ENCODE results near the gene DRG1.
"Not testable (repeated sequence)": the region's sequence is repeated elsewhere in the genome, so short reads cannot be mapped to it uniquely, and the experiment has no call there.

Gene DRG1, protein sequence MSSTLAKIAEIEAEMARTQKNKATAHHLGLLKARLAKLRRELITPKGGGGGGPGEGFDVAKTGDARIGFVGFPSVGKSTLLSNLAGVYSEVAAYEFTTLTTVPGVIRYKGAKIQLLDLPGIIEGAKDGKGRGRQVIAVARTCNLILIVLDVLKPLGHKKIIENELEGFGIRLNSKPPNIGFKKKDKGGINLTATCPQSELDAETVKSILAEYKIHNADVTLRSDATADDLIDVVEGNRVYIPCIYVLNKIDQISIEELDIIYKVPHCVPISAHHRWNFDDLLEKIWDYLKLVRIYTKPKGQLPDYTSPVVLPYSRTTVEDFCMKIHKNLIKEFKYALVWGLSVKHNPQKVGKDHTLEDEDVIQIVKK
- 32.5 reads per million, percentile 58 among the genes with 10 or more reads in this experiment for total RNA-seq

DNA sequence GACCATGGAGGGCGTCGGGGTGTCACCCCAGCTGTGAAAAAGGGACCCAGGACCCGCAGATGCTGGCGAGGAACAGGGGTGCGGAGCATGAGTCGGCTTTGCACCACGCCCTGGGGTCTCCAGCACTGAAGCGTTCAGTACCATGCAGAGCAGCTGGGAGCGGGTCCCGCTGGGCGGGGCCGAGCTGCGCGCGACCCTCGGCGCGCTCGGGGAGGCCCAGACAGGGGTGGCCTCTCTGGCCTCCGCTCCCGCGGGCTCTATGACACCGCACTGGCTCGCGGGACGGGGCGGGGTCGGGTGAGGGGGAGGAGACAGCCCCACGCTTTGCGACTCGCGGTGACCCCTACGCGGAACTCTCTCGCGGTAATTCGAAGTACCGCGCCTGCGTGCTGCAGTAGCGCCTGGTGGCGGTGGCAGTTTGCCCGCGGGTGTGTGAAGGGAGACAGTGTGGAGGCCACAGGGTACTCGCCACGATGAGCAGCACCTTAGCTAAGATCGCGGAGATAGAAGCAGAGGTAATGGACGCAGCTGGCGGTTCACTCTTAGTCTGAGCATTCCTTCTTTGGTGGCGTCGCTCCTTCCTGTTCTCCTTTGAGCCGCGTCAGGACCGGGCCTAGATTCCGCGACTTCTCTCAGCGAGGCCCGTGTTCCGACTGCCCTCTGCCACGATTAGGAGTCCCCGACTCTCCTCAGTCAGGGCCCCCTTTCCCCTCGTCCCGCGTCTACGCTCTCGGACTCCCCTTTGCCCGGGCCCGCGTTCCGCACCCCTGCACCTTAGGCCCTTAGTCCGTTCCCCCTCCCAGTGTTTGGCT, at the start of gene DRG1:
Gene DRG1 (plus strand): TSS at position 394 of the 812 bp plus-strand sequence. CDS start 80 bp downstream, at position 474.
- DNase-seq: peak; percentile 93

DNA sequence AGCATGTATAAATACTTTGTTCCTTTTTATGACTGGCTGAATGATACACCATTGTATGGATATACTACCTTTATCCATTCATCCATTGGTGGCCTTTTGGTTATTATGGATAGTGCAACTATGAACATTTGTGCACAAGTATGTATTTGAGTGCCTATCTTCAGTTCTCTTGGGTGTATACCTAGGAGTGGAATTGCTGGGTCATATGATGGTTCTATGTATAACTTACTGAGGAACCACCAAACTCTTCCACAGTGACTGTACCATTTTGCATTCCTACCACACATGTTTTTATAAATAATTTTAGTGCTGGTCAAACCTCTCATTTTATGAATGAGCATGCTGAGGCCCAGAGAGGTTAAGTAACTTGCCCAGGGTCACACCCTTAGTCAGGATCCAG, 49.4 kb upstream of the DRG1 start:
- no peak for DNase-seq

DNA sequence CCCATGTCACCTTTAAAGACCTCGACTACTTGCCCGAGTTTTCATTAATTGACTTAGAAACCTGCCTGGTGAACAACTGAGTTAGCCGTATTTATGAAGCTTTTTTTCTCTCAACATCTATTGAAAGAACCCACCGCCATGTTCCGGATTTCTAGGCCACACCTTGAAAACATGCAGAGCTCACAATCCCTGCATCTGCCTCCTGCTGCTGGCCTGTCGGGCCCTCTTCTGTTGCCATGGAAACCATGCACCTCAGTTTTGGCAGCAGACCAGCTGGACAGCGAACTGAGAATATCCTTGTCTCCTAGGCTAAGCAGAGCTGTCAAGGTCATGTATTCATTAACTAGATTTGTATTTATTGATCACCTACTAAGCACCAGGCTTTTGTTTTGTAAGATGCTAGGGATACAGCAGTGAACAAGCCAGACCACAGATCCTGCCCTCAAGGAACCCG, 49.0 kb upstream of the DRG1 start:
- no peak for DNase-seq

DNA sequence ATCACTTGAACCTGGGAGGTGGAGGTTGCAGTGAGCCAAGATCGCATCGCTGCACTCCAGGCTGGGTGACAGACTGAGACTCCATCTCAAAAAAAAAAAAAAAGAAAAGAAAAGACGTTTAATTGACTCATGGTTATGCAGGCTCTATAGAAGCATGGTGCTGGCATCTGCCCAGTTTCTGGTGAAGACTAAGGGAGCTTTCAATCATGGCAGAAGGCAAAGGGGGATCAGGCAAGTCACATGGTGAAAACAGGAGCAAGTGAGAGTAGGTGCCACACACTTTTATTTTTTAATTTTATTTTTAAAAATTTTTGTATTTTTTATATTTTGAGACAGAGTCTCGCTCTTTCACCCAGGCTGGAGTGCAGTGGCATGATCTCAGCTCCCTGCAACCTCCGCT, 44.9 kb upstream of the DRG1 start:
- DNase-seq: no peak

DNA sequence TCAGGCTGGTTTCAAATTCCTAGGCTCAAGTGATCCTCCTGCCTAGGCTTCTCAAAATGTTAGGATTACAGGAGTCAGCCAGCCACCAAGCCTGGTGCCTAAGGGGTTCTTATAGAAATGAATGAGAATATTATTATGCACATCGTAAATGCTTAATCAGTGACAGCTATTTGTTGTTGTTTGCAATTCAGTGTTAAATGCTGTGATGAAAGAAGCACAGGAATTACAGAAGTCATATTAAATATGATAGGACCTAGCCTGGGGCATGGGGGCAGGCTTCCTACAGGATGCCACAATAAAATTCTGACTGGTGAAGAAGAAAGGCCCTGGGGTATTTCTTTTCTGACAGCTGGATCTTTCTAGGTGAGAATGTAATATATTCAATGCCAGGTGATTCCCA, 39.4 kb upstream of the DRG1 start:
- no peak for DNase-seq

DNA sequence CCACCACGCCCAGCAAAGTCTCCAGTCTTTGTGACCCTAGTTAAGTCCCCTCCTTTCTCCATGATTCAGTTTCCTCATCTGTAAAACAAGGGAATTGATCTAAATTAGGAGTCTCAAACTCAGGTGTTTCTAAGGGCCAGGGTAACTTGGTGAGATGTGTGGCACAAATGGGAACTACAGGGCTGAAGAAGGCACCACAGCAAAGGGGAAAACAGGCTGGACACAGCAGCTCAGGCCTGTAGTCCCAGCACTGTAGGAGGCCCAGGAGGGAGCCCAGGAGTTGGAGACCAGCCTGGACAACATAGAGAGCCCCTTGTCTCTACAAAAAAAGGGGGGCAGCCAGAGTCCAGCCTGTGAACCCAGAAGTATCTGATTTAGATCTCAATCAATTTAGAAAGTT, 37.7 kb upstream of the DRG1 start:
- no peak for DNase-seq

DNA sequence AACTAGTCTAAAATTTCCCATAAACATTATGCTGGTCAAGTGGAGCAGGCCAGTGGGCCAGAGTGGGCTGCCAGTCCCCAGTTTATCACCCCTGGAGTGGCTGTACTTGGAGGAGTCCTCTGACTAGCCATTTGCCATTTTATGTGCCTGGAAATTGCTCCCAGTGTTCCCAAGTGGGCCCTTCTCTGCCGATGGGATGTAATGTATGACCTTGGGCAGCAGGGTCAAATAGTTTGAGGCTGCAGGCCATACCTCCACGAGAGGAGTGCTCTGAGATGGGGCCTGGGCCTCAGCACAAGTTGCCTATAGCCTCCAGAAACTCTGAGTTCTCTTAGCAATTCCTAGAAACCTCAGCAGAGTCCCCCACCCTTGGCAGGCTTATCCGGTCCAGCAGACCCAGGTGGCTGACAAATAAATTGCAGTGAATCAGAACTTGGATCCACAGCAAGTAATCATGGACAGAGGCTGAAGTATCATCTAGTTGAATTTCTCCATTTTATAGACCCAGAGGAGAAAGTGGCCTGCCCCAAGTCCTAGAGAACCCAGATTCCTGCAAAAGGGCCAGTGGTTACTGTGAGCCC, 35.4 kb upstream of the DRG1 start:
- DNase-seq: no peak

DNA sequence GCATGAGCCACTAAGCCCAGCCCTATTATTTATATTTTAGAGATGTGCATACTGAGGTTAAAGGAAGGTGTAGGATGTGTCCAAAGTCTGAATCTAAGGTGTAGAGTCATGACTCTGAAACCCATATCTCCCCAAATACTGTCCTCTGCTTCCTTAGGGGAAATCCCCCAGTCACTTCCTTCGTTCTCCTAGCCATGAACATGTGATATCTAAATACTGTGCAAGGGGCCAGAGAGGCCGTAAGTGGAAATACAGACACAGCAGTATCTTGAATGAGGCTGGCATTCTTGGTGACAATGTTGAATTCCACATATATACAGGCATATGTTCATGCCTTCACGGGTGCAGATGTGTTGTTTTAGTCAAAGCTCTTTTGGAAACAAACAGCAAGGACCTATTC, 32.0 kb upstream of the DRG1 start:
- DNase-seq: no peak

DNA sequence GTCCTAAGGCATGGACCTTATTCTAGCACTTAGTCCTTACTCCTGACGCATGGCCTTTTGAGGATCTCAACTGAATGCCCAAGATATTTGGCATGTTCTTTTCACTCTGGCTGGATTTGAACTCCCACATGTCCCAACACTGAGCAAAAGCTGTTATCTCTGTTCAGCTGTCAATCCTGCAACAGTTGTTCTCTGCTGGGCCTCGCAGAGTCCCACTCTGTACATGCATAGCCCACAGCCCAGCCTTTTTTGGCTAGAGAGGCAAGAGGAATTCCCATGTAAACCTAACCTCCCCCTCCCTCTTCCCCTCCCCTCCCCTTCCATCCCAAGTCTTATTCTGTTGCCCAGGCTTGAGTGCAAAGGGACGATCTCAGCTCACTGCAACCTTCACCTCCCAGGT, 21.8 kb upstream of the DRG1 start:
- no peak for DNase-seq

DNA sequence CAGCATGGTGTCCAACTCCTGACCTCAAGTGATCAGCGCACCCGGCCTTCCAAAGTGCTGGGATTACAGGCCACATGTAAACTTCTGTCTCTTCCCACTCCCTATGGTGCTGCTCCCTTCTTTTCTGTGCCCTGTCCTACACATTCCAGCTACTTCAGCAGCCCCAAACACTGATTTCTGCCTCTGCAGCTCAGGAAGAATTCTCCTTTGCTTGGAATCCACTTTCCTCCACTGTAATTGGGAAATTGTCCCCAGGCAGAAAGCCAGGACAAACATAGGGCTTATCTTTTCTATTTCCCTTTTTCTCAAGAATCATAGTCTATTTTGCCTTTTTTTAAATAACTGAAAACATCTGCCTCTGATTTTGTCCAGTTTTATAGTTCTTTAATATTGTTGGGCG, 21.3 kb upstream of the DRG1 start:
- DNase-seq: no peak

DNA sequence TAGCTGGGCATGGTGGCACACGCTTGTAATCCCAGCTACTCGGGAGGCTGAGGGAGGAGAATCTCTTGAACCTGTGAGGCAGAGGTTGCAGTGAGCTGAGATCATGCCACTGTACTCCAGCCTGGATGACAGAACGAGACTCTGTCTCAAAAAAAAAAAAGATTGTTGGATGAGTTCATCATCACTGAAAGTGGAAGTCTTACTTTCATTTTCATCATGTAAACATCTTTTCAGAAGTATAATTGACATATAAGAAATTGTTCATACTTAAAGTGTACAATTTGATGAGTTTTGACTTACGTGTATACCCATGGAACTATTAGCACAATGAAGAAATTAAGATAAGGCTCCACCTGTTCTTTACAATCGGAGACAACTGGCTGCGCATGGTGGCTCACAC, 20.8 kb upstream of the DRG1 start:
- DNase-seq: not testable (repeated sequence)

DNA sequence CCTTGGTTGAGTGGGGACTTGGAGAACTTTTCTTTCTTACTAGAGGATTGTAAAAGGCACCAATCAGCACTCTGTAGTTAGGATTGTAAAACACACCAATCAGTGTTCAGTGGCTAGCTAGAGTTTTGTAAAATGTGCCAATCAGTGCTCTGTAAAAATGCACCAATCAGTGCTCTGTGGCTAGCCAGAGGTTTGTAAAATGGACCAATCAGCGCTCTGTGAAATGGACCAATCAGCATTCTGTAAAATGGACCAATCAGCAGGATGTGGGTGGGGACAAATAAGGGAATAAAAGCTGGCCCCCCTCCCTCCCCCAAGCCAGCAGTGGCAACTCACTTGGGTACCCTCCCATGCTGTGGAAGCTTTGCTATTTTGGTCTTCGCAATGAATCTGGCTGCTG, 5.5 kb upstream of the DRG1 start:
- no peak for DNase-seq

DNA sequence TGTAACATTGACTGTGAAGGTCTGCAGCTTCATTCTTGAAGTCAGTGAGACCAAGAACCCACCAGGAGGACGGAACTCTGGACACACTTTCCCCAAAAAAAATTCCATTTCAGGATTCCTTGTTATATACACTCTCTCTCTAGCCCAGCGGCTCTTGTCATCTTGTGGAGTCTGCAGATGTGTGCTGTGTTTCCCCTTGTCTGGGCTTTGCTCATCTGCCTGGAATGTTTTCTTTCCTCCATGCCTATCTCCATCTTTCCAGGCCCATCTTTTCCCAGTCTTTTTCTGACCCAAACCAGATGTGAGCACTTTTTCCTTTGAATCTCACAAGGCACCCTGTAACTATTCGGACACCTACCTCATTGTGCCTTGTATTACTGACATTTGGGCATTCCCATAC, 5.1 kb upstream of the DRG1 start:
- no peak for DNase-seq

DNA sequence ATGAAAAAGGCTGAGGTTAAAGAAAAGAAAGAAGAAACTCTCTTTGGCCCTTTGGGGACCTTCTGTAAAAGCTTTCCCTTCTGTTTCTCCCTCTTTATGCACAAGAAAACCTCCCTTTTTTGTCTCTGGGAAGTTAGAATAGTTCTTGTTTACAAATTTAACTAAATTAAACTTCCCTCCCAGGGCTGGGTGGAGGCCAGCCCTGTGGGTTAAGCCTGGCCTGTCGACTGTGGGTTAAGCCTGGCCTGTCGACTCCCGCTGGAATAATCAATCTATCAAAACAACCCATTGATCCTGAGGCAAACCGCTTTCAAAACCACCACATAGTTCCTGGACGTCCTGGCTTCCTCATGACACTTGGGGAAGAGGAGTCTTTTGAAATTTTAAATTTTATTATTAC, 1.2 kb upstream of the DRG1 start:
- DNase-seq: no peak

DNA sequence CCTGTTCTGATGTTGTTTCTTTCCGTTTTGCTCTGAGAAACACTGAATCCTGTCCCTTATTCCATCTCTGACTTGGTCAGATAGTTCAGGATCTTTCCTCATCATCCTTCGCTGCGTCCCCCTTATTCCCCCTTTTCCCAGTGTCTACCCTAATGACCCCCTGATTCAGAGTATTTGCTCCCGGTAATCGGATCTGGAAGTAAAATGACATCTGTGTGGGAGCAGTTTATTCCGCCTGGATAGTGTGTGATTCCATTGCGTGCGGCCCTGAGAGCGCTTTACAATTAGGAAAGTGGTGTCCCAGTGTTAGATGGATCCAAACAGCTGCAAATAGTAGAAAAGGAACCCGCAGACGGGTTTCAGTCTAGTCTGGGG, 606 bp downstream of the DRG1 start:
- no peak for DNase-seq

DNA sequence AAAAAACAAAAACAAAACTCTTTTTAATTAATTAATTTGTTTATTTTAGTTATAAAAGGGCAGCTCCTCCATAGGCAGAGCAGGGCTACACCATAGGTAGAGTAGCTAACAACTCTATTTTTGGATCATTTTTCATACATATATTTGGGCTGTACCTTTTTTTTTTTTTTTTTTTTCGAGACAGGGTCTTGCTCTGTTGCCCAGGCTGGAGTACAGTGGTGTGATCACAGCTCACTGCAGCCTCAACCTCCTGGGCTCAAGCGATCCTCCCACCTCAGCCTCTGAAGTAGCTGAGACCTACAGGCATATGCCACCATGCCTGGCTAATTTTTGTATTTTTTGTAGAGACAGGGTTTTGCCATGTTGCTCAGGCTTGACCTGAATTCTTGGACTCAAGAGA, 2.9 kb downstream of the DRG1 start:
- DNase-seq: not testable (repeated sequence)

DNA sequence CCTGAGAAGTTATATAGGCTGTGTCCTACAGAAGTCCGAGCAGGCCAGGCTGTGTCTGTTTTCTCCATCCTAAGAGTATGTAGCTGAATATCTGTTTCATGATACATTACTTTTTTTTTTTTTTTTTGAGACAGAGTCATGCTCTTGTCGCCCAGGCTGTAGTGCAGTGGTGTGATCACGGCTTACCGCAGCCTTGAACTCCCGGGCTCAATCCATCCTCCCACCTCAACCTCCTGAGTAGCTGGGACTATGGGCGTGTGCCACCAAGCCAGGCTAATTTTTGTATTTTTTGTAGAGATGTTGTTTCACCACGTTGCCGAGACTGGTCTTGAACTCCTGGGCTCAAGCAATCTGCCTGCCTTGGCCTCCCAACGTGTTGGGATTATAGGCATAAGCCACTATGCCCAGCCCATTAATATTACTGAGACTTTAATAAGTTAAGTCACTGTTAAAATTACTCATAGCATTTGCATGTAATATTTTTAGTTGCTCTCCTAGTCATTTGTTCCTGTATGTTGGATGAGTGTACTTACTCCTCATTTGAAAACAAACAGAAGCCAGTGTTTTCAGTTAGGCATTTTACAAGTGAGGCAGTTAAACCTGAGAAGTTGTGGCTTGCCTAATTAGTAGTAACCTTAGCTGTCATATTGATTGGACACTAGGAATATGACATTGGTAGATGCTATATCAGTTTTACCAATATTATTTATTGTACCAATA, 26.1 kb downstream of the DRG1 start:
- no peak for DNase-seq

DNA sequence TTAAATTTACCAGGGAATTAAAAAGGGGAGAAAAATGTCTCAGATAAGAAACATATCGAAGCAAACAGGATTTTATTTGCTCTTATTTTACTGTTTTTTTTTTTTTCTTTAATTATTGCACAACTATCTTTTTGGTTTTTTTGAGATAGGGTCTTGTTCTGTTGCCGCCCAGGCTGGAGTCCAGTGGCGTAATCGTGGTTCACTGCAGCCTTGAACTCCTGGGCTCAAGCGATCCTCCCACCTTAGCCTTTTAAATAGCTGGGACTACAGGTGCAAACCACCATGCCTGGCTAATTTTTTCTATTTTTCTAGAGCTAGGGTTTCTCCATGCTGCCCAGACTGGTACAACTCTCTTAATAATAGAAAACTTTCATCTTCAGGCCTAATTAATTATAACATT, 32.5 kb downstream of the DRG1 start:
- DNase-seq: no peak

DNA sequence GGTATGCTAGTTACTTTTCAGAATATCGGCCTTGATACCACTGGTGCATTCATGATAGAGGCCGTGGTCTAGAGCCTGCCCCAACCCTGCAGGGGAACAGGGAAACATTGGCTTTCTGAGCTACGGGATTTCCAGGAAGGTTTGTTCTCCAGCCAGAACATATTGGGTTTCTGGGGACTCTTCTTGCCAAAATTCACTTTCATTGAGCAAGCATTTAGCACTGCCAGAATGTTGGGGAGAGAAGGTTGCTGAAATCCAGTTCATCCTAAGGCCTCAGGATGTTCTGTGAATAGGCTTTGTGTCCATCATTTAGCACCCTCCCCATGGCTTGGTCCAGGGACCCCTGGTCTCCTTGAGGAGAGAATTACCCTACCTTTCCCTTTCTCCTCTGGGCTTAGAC, 36.7 kb downstream of the DRG1 start:
- DNase-seq: no peak

DNA sequence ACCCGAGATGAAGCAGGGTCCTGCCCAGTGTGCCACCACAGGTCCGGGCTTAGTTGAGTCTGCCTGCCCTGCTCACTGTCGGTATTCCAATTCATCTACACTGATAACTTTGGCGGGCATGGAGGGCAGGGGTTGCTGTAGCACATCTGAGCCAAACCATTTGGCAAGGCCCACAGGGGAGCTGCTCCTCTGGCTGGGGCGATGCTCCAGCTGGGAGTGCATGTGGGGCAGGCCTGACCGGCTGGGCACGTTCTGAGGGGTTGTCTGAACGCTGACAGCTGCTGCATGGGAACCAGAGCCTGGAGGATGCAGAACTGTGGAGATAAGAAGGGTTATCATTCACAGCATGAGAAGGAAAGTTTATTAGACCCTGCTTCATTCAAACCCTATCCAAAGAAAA, 40.4 kb downstream of the DRG1 start:
- no peak for DNase-seq

DNA sequence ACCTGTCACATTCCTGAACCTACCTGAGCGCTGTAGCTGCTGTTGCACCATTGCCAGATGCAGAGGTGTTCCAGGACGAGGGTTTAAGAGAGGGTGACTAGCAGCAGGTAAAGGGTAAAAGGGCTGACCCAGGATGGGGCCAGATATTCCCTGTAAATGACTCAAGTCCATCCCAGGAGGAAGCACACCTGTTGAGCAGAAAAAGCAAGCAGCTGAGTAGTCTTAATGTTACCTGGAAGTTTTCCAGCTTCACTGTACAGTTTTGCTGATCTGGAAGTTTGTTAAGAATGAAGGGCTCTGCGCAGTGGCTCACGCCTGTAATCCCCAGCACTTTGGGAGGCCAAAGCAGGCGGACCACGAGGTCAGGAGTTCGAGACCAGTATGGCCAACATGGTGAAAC, 41.3 kb downstream of the DRG1 start:
- no peak for DNase-seq

DNA sequence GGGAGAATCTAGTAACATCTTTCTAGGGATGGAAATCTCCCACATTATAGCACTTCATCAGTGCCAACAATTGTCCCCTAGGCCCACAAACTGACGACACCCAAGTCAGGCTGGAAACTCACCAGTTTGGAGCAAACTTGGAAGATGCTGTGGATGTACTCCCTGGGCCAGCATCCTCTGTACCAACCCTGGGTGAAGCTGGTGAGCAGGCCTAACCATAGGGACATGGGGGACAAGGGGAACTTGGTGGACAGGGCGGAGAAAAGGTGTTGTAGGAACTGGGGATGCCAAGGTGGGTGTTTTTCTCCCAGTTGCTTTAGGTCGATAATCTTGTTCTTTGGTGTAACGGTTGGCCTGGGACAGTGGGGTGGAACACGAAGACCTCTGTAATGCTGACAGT, 42.2 kb downstream of the DRG1 start:
- no peak for DNase-seq

All from effector CD4-positive, alpha-beta T cell (primary cell).